CD4-positive, alpha-beta T cell treated with Interleukin-15 for 4 hours (primary cell): ENCODE data around the gene C1R.

Source experiments
- DNase-seq: peaks from one replicate; pipeline ENCODE4 v3.0.0-alpha.2; 2020; ENCODE audit warnings: low spot score

Gene C1R

GRCh38 chr12:7096979-7097378 lies 4.7 kb upstream of the C1R start:
- no peak for DNase-seq

GRCh38 chr12:7096006-7096932 lies 4.0 kb upstream of the C1R start:
- DNase-seq = no peak

- no peak for DNase-seq
These were observed 1.6 kb upstream of the C1R start for GRCh38 chr12:7093892-7094291.

GRCh38 chr12:7093486-7093885 lies 1.2 kb upstream of the C1R start:
- no peak for DNase-seq

- no peak for DNase-seq
These were observed 778 bp upstream of the C1R start for GRCh38 chr12:7092986-7093460.

GRCh38 chr12:7091660-7092228 lies 501 bp downstream of the C1R start:
- DNase-seq = no peak

- no peak for DNase-seq
These were observed 1.1 kb downstream of the C1R start for GRCh38 chr12:7091171-7091570.

GRCh38 chr12:7090222-7090998 lies 1.8 kb downstream of the C1R start:
- no peak for DNase-seq

GRCh38 chr12:7089196-7089871 lies 2.9 kb downstream of the C1R start:
- DNase-seq = no peak

- DNase-seq = no peak
These were observed 9.1 kb downstream of the C1R start for GRCh38 chr12:7083125-7083524.

GRCh38 chr12:7081037-7081436 lies 11.2 kb downstream of the C1R start:
- no peak for DNase-seq

- no peak for DNase-seq
These were observed 12.5 kb downstream of the C1R start for GRCh38 chr12:7079826-7080125.

- no peak for DNase-seq
These were observed 14.1 kb downstream of the C1R start for GRCh38 chr12:7078163-7078562.

- DNase-seq = no peak
These were observed 15.8 kb downstream of the C1R start for GRCh38 chr12:7076493-7076892.

GRCh38 chr12:7075939-7076338 lies 16.3 kb downstream of the C1R start:
- no peak for DNase-seq

- no peak for DNase-seq
These were observed 16.7 kb downstream of the C1R start for GRCh38 chr12:7075518-7075917.

- no peak for DNase-seq
These were observed 18.3 kb downstream of the C1R start for GRCh38 chr12:7073946-7074345.

GRCh38 chr12:7072554-7072953 lies 19.7 kb downstream of the C1R start:
- DNase-seq = no peak

- DNase-seq = no peak
These were observed 20.2 kb downstream of the C1R start for GRCh38 chr12:7072035-7072434.

- no peak for DNase-seq
These were observed 22.9 kb downstream of the C1R start for GRCh38 chr12:7069386-7069785.

- no peak for DNase-seq
These were observed 23.3 kb downstream of the C1R start for GRCh38 chr12:7068994-7069346.

- DNase-seq = no peak
These were observed 23.8 kb downstream of the C1R start for GRCh38 chr12:7068240-7068993.
